ENCODE results near the gene SPSB1.

The SPSB1 gene

GRCh38 chr1:9391620-9392019 is 98.9 kb downstream of the SPSB1 start:
- no peak for TF ChIP-seq USF1 (IDR thresholded peaks at IDR 0.05)
- no peak for TF ChIP-seq CREB1 (IDR thresholded peaks at IDR 0.05; ENCODE audit: low read depth)
- TF ChIP-seq YY1 (IDR thresholded peaks at IDR 0.05; ENCODE audit: low read depth), result no peak
- TF ChIP-seq TEAD4 (IDR thresholded peaks at IDR 0.05), result no peak
- no peak for TF ChIP-seq RAD21 (IDR thresholded peaks at IDR 0.05; ENCODE audit: low read depth)
- no peak for TF ChIP-seq TAF1 (IDR thresholded peaks at IDR 0.05; ENCODE audit: low read depth)
- no peak for TF ChIP-seq CEBPB (IDR thresholded peaks at IDR 0.05)
- no peak for TF ChIP-seq FOXM1 (IDR thresholded peaks at IDR 0.05; ENCODE audit: borderline replicate concordance, low read depth)
- TF ChIP-seq NFIC (IDR thresholded peaks at IDR 0.05), result no peak
- TF ChIP-seq MAX (IDR thresholded peaks at IDR 0.05), result no peak
- TF ChIP-seq REST (IDR thresholded peaks at IDR 0.05; ENCODE audit: low read depth), result no peak
- no peak for TF ChIP-seq EP300 (IDR thresholded peaks at IDR 0.05; ENCODE audit: borderline replicate concordance)
- TF ChIP-seq EGR1 (IDR thresholded peaks at IDR 0.05), result no peak
- no peak for TF ChIP-seq TCF12 (IDR thresholded peaks at IDR 0.05; ENCODE audit: low read depth)
- TF ChIP-seq ZBTB7A (IDR thresholded peaks at IDR 0.05; ENCODE audit: low read depth), result no peak

- no peak for TF ChIP-seq REST (IDR thresholded peaks at IDR 0.05; ENCODE audit: low read depth)
- TF ChIP-seq CEBPB (IDR thresholded peaks at IDR 0.05), result no peak
- TF ChIP-seq ZBTB7A (IDR thresholded peaks at IDR 0.05; ENCODE audit: low read depth), result no peak
- TF ChIP-seq RAD21 (IDR thresholded peaks at IDR 0.05; ENCODE audit: low read depth), result no peak
- no peak for TF ChIP-seq CREB1 (IDR thresholded peaks at IDR 0.05; ENCODE audit: low read depth)
- TF ChIP-seq MAX (IDR thresholded peaks at IDR 0.05), result no peak
- TF ChIP-seq TAF1 (IDR thresholded peaks at IDR 0.05; ENCODE audit: low read depth), result no peak
- no peak for TF ChIP-seq FOXM1 (IDR thresholded peaks at IDR 0.05; ENCODE audit: borderline replicate concordance, low read depth)
Measured at GRCh38 chr1:9394010-9394409, 101.3 kb downstream of the SPSB1 start.

- TF ChIP-seq CEBPB (IDR thresholded peaks at IDR 0.05) (no peak), FOXM1 (IDR thresholded peaks at IDR 0.05; ENCODE audit: borderline replicate concordance, low read depth) (no peak), TAF1 (IDR thresholded peaks at IDR 0.05; ENCODE audit: low read depth) (no peak), EGR1 (IDR thresholded peaks at IDR 0.05) (no peak), REST (IDR thresholded peaks at IDR 0.05; ENCODE audit: low read depth) (no peak), MAX (IDR thresholded peaks at IDR 0.05) (no peak), NFIC (IDR thresholded peaks at IDR 0.05) (no peak), TCF12 (IDR thresholded peaks at IDR 0.05; ENCODE audit: low read depth) (no peak), CREB1 (IDR thresholded peaks at IDR 0.05; ENCODE audit: low read depth) (no peak), YY1 (IDR thresholded peaks at IDR 0.05; ENCODE audit: low read depth) (no peak), TEAD4 (IDR thresholded peaks at IDR 0.05) (no peak)
Measured at GRCh38 chr1:9395018-9395417, 102.3 kb downstream of the SPSB1 start.

GRCh38 chr1:9397047-9397446 is 104.4 kb downstream of the SPSB1 start:
- TF ChIP-seq EGR1 (IDR thresholded peaks at IDR 0.05) (no peak), CEBPB (IDR thresholded peaks at IDR 0.05) (no peak), TCF12 (IDR thresholded peaks at IDR 0.05; ENCODE audit: low read depth) (no peak), NFIC (IDR thresholded peaks at IDR 0.05) (no peak), REST (IDR thresholded peaks at IDR 0.05; ENCODE audit: low read depth) (no peak), MAX (IDR thresholded peaks at IDR 0.05) (no peak), YY1 (IDR thresholded peaks at IDR 0.05; ENCODE audit: low read depth) (no peak), FOXM1 (IDR thresholded peaks at IDR 0.05; ENCODE audit: borderline replicate concordance, low read depth) (no peak), CREB1 (IDR thresholded peaks at IDR 0.05; ENCODE audit: low read depth) (no peak), RAD21 (IDR thresholded peaks at IDR 0.05; ENCODE audit: low read depth) (no peak), USF1 (IDR thresholded peaks at IDR 0.05) (no peak), TAF1 (IDR thresholded peaks at IDR 0.05; ENCODE audit: low read depth) (no peak), TEAD4 (IDR thresholded peaks at IDR 0.05) (no peak), EP300 (IDR thresholded peaks at IDR 0.05; ENCODE audit: borderline replicate concordance) (no peak), ZBTB7A (IDR thresholded peaks at IDR 0.05; ENCODE audit: low read depth) (no peak)
